GM20000 (cell line): ENCODE results near the gene PTPRT.

Experiments
- DNase-seq: peaks from one replicate; pipeline ENCODE4 v3.0.0; 2012; ENCODE audit warnings: low spot score
- CTCF ChIP-seq: IDR thresholded peaks from 2 replicates; pipeline ENCODE4 v1.5.1; 2012; ENCODE audit warnings: mild to moderate bottlenecking, control low read depth; ENCODE audit errors: extremely low read depth, missing control alignments

The PTPRT gene

GRCh38 chr20:42276718-42277602 lies 912.7 kb downstream of the PTPRT start:
- TF ChIP-seq CTCF: no peak
- DNase-seq: no peak

GRCh38 chr20:42274986-42275385 lies 914.7 kb downstream of the PTPRT start:
- no peak for TF ChIP-seq CTCF
- DNase-seq: no peak

GRCh38 chr20:42272516-42272915 lies 917.2 kb downstream of the PTPRT start:
- DNase-seq: no peak
- TF ChIP-seq CTCF: no peak

GRCh38 chr20:42270539-42270938 lies 919.2 kb downstream of the PTPRT start:
- TF ChIP-seq CTCF: no peak
- no peak for DNase-seq

GRCh38 chr20:42267793-42268384 lies 921.8 kb downstream of the PTPRT start:
- no peak for TF ChIP-seq CTCF
- DNase-seq: no peak

GRCh38 chr20:42261766-42262270 lies 927.9 kb downstream of the PTPRT start:
- DNase-seq: no peak
- TF ChIP-seq CTCF: no peak

GRCh38 chr20:42260184-42260583 lies 929.5 kb downstream of the PTPRT start:
- TF ChIP-seq CTCF: no peak
- no peak for DNase-seq
